Measurements from ENCODE around the gene LEMD1. TPM values are rescaled to one million over a fixed set of nuclear protein-coding genes. Genes with fewer than 3 reads are reported as not detected.
"Not testable (repeated sequence)": the region's sequence is repeated elsewhere in the genome, so short reads cannot be mapped to it uniquely, and the experiment has no call there.

LEMD1 gene
- total RNA-seq, 1 donor from 2014 or later: 6.9 TPM

DNA sequence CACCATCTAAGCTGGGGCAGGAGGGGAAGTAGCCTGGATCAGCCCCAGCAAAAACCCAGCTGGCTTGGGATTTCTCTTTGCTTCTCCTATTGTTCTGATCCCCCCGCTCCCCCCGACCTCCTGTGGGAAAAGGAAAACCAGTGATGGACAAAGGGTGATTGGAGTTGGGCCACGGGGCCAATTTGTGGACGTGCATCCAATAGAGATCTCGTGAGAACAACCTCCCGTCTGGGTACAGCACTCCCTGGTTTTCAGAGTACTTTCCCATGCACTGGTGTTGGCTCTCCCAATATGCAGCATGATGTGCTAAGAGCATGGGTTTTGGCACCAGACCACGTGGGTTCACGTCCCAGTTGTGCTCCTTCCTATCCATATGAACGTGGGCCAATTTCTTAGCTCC lies 25.0 kb upstream of the LEMD1 start:
- DNase-seq: no peak

DNA sequence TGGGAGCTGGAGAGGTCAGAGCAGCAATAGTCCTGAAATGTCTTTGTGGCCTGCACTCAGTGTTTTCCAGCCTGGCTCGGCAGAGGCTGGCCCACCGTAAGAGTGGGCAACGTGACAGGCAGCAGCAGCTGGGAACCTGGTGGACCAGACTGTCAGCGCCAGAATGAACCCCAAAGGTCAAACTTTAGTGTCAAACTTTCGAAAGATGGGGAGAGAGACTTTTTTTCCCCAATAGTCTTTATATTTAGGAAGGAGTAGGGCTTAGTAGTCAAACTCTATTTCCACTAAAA lies 23.7 kb upstream of the LEMD1 start:
- DNase-seq: no peak

DNA sequence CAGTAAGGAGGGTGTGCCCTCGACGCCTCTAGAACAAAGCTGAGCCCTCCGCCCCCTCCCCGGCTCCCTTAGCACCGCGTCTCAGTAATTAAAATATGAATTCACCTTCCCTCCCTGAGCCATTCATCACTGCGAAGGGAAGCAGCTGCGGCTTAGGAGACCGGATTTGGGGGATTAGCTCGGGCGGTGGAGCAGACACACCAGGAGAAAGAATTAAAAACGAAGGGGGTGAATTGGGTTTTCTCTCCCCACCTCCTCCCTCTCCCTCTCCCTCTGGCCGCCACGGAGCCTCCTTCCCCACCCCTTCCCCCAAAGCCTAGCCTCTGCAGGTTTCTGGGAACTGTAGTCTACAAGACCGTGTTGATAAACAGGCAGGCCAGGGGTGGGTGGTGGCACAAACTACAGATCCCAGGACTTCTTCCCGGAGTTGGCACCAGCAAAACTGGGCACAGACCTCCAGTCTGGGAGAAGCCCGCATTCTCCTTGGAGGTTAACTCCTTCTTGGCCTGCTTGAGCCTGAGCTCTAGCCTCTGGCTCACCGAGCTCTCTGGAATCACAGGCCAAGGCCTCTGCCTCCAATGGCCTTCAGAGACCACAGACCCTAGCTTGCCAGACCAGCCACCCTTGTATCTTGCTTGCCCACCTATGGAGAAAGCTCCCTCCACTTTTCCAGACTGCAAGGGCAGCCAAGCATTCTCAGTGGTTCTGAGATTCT lies 23.2 kb upstream of the LEMD1 start:
- DNase-seq: peak; percentile 81

DNA sequence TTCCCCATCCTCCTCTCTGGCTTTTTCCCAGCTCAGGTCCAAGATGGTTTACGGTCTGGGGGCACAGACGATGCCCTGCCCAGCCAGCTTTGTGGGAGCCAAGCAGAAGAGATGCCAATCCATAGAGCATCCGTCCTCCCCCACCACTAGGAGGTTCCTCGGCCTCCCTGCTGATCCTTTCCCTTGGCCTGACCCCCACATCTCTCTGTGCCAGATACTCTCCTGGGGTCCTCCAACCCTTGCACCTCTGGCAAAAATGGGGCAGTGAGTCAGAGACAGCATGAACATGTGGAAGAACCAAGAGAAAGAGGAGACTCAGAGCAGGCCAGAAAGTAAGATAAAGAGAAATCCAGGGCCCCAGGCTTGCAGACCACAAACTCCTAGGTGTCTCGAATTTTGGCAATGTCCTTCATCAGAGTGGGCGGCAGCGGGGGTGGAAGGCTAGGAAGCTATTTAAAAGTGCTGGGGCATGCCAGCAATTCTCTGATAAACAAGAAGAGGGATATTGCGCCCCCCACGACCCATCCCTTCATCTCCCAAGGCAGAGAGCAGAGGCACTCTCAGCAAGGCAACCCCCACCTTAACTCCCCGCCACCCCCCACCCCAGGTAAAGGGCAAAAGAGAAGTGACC lies 22.6 kb upstream of the LEMD1 start:
- no peak for DNase-seq

DNA sequence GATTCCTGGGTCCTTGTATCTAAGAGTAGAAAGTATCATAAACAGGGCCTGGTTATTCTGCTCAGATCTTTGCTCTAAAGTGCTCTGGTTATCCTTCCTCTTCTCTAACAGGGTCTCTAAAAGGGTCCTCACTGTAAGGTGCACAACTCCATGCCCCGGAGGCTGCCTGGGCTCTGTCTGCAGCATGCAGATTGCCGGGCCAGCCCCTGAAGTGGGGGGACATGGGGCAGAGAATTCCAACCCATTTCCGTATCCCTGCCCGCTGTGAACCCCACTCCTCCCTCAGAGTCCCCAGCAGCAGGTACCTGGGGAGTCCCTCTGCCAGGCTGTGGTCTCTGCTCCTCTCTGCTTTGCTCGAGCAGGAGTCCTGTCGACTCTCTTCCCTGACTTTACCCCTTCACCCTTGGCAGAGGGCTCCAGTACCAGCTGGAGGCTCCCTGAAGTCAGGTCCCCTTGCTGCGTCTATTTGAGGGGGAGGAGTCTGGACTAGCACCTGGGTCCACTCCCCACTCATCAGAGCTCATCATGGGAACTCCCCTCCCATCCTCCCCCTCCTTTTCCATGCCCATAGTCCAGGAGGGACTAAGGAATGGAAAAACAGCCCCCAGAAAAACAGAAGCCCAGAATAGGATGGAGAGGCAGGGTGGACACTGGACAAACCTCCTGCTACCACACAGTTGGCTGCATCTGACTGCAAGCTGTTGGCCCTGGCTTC lies 21.9 kb upstream of the LEMD1 start:
- DNase-seq: no peak

DNA sequence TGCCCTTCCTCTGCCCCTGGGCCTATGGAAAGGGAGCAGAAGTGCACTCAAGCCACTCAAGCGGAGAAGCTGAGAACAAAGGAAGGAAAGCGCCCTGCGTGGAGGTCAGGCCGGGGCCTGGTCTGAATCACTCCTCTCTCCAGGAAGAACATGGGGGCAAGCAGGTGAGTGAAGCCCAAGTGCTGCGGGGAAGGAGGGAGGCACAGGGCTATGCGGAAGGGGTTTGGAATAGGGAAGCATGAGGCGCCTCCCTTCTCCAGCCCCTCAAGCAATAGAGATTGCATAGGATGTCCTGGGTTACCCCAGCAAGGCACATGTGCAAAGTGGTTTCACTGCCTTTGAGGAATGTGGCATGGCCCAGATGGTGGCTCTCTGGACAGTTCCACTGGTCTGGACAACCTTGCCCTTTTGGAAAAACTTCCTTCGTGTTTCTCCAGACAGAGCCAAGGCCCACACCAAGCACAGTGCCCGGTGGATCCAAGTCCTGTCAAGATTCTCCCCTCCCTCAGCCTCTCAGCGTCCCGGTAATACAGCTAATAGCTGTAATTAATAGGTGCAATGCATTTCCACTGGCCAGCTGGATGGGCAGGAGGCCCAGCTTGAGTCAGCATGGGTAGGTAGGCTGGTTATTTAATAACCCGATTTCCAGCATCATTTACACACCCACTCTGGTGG lies 20.3 kb upstream of the LEMD1 start:
- no peak for DNase-seq

DNA sequence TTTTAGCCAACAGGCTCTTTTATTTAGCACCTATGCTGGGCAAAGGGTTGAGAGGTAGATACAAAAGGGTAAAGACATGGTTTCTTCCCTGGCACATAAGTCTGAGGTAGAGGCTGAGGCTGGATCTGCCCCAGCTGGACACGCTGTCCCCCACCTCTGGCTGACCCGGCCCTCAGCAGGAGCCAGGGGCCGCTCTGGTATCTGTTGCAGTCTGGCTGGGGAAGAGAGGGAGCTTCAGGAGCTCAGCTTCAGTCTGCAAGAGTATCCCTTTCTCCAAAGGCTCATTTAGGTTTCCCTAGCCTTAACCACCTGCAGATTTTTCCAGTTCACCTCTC lies 19.8 kb upstream of the LEMD1 start:
- DNase-seq: no peak

DNA sequence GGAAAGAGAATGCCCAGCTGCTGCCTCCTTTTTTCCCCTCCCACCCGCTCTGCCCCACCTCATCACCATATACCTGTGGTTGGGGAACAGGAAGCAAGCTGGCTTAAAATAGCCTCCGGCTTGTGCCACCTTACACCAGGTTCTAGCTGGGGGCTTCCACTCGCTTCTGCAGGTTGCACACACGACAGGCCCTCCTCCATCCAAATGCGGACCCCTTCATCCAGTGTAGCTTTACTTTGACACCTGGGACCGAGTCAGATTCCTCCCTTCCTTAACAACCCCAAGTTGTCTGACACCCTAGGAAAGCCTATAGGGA lies 19.4 kb upstream of the LEMD1 start:
- no peak for DNase-seq

DNA sequence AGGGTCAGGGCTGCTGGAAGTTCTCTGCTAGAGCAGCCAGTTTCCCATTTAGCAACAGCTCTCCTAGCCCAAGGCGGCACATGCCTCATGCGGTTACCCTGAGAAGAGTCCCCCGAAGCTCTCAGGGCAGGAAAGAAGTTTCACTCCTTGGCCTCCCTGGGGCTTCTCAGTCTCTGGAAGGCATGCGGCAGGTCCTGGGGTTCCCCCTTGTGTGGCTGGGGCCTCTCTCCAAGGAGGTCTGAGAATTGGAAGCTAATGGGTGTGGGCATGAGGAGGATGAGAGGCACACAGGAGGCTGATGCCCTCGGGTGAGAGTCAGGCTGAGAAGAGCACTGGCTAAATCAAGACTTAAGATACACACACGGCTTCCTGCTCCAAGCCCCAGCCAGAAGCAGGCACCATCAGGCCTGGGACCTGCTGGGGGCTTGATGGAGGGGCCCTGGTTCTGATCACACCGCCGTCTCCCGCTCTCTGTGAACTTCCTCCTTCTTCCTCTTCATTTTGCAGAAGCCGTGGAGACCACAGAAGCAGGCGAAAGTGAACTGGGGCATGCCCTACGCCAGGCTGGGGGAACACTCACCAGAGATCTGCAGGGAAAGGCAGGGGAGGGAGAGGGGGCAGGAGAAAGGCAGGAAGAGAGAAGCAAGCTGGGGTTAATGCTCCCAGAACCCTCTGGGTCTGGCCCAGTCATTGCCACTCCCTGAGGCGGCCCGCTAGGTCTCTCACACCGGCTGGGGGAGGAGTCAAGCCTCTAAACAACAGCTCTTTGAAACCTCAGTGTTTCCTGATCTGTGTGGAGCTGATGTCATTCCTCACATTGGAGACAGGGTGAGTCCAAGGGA lies 18.8 kb upstream of the LEMD1 start:
- no peak for DNase-seq

DNA sequence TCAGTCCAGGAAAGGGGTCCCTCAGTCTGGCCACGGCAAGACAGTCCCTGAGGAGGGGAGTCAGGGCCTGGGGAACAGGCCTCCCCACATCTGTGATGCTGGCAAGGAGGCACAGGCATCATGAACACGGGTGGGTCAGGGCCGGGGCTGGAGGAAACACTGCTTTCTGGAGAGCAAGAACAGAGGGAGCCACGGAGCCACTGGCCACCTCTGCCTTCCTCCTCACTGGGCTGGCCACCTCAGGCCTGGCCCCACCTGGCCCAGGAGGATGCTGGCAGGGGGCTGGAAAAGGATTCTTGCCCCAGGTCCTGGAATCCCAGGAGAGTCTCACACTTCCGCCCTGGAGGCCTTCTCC lies 18.2 kb upstream of the LEMD1 start:
- DNase-seq: no peak

DNA sequence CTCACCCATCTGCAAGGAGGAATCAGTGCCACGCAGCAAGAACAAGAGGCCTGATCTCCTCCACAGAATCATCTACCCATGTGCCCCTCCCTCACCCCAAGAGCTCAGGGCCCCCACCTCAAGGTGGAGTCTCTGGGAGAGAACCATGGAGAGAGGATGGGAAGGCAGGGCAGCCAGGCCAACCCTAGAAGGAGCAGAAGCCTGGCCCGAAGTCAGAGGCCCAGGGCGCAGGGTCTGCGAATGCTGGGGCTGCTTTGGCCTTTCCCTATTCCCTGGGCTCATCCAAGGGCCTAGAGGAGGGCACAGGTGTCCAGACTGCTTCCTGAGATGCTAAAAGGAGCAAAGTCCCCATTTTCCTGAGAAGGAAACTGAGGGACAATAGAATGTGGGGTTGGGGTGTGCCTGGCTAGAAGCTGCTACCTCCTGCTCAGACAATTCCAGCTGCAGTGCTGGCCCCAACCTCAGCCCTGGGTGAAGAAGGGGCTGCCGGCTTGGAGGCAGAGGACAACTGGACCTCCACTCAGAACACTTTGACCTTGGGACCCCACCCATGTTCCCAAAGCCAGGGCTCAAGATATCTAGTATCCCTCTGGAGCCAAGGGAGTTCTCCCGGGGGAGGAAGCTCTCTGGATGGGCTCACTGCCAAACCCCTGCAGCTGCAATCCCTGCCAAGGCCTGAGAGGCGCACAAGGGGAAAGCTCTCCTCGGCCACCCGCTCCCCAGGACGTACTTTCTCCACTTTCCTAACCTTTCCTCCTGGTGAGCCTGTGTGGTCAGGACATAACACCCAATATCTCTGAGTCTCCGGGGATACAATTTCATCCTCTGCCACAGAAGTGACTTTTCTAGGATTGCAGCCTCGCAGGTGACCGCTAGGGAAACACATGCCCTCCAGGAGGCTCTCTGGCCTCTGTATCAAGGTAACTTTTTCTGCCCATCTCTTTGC lies 16.6 kb upstream of the LEMD1 start:
- peak; percentile 59 for DNase-seq

DNA sequence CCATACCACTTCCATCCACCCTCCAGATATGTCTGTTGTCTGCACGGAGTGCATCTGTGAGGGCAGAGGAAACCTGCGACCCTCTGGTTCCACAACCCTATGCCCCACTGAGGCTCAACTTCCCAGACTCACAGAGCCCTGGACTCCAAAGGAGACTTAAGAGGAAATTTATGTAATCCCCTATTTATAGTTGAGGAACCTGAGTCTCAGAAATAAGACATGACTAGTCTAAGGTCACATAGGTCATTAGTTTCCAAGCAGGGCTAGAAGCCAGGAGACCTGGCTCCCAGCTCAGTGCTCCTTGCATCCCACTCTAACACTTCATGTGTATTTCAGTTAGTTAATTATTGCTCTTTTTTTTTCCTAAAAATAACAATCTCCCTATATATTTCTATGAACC lies 15.7 kb upstream of the LEMD1 start:
- no peak for DNase-seq

DNA sequence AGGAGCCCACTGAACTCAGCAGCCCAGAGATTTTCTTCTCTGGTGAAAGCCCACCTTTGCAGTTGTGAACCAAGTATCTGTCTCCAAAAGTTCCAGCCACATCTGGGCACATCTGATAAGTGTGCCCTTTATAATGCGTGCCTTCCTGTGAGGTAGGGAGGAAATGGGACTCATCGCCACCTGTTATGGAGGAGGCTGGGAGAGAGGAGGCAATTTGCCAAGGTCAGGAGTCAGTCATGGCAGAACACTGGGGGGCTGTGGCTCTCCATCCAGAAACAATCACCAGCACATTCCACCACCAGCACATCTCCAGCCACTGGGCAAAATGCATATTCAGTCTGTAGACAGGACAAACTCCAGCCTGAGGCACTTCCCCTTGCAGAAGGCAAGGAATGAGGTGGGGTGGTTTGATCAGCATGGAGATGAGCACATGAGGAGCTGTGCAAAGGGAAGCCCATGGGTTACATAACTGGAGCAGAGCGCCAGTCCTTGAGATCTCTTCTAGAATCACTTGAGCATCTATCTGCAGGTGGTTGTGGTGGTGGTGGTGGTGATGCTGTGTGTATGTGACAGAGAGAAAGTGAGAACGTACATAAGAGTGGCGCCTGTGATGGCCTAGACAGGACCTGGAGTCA lies 15.0 kb upstream of the LEMD1 start:
- DNase-seq: no peak

DNA sequence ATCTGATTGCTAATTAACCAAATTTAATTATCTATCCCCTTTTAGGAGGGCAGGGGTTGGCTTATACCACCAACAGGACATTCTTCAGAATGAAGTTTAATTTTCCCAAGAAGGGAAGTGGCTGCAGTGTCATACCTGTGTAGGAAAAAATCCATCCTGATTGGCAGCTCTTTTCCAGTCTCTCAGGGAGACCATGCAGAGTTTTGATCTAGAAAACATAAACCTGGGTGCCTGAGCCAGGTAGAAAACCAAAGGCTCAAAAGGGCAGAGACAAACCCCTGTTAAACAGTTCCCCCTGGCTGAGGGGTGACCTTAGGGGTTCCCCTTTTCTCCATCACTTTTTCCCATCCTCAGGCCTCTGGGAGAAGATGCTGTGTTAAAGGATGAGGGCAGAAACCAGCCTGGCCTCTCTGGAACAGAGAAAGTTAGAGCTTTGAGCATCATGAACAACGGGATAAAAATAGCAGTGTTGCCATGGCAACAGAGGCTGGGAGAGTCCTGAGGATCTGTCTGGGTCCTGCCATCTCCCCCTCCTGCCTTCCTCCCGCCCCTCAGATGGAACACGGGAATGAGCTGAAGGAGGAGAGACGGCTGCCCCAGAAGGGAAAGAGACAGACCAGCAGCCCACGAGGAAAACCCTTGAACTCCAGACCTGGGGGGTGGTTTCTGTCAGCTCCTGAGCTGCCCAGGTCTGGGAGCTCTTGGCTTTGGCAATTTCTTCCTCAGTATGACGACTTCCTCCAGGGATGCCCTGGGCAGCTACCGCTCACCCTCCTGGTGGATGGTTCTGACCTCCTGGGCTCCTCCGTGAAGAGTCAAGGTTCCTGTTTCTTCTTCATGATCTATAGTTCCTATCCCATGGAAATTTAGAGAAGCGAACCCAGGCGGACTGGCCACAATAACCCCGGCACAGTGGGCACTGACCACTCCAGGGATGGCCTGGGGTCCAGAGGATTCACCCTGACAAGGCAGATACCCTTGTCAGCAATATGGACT lies 14.0 kb upstream of the LEMD1 start:
- DNase-seq: peak; percentile 53

DNA sequence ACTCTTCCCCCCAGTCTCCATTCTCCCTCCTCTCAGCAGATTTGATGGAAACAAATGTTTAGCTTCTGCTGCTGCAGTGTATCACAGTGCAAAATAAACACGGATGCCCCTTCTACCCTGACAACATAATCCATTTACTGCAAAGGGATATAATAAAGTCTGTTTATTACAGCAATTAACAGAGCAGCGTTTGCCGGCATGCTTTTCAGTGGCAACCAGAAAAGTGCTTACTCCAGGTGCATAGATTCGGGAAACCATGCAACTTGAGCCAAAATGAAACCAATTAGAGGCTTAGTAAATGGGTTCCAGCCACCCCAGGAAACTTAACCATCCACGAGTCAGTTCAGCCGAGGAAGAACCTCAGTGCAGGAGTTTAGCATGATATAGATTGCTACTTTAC lies 12.9 kb upstream of the LEMD1 start:
- no peak for DNase-seq

DNA sequence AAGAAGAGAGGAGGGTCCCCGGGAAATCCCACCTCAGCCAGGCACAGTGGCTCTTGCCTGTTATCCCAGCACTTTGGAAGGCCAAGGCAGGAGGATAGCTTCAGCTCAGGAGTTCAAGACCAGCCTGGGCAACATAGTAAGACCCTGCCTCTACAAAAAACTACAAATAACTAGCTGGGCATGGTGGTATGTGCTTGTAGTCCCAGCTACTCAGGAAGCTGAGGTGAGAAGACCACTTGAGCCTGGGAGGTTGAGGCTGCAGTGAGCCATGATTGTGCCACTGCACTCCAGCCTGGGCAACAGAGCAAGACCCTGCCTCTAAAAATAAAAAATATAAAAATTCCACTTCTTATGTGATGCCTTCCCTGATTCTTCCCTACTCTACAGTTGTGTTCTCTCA lies 10.8 kb upstream of the LEMD1 start:
- DNase-seq: not testable (repeated sequence)

DNA sequence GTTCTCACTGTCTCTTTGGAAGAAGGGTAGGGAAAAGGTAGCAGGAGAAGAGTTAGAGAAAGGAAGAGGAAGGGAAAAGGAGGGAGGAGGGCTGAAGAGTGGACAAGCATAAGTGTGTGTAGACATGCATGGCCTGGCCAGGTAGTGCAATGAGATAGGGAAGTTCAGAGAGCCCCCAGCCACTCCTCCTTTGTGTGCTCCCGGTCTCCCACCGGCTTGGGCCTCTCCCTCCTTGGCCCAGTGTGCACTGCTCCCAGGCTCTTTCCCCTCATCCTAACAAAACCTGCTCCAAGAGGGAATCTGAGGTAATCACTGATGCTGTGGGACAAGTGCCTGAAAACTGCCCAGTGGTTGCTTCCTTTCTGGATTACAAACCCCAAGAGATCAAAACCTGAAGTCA lies 10.3 kb upstream of the LEMD1 start:
- DNase-seq: no peak

DNA sequence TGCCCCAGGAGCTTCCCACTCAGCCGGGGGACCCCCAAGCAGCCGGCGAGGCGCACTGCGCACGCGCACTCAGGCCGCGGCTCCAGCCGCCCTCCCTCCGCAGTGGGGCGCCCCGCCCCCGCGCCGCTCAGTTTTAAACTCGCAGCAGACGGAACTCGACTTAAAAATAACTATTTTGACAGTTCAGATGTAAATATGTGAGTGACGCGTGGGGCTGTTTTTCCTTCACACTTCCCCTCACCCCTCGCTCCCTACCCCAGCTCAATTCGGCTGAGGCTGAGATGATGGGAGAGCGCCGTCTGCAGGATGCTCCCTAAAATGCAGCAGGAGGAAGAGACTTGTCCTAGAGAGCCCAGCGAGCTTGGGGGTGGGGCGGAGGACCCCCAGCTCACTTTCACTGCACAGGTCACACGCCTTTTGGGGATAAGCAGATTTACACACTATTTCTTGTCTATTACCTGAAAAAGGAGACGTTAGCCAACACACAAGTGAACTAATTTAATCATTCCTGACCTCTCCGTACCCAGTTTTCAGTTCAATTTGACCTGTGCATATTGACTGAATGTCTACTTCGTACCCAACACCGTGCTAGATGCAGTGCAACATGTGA lies 8.9 kb upstream of the LEMD1 start:
- DNase-seq: peak; percentile 51

Data from occipital lobe (tissue), 2 donors.